ENCODE measurements around the gene DPP10.
"Not testable (repeated sequence)": the region's sequence is repeated elsewhere in the genome, so short reads cannot be mapped to it uniquely, and the experiment has no call there.

Gene DPP10

DNA sequence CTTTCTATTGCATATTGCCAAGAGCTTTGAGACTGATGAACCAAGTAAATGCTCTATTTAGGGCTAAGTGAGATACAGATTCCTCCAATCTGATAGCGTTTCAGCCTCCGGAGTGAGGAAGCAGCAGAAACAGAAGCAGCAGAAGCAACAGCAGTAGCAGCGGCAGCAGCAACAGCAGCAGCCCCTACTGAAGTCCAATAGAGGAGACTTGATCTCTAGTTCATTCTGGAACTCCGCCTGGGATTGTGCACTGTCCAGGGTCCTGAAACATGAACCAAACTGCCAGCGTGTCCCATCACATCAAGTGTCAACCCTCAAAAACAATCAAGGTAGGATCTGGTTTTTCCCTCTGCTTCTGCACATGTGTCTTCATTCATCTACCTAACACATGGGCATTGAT is at the start of gene DPP10:
Gene DPP10, plus strand, starts transcription at position 132 of the 400 bp plus-strand sequence.
- TF ChIP-seq CTCF (conservative IDR thresholded peaks at IDR 0.05; ENCODE audit: control insufficient read depth, insufficient read depth, low read depth, low read length) = no peak
- DNase-seq (ENCODE audit: low read depth) = peak; percentile 0
- no peak within 1 kb of the TSS for H3K4me3 ChIP-seq (ENCODE audit: control insufficient read depth, low read depth, low read length)

DNA sequence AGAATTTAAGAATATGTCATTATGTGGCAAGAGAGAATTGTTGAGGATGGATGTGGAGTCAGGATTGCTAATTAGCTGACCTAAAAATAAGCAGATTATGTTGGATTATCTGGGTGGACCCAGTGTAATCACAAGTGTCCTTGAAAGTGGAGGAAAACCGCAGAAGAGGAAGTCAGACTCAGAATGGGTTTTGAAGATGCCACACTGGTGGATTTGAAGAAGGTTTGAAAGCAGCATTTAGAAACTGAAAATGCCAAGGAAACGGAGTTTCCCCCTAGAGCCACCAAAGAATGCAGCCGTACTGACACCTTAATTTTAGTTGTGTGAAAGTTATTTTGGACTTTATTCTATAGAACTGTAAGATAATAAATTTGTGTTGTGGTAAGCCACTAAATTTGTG is 41.6 kb upstream of the DPP10 start:
- TF ChIP-seq CTCF (conservative IDR thresholded peaks at IDR 0.05; ENCODE audit: control insufficient read depth, insufficient read depth, low read depth, low read length) = no peak
- H3K4me3 ChIP-seq (ENCODE audit: control insufficient read depth, low read depth, low read length) = no peak overlapping the region
- DNase-seq (ENCODE audit: low read depth) = no peak

DNA sequence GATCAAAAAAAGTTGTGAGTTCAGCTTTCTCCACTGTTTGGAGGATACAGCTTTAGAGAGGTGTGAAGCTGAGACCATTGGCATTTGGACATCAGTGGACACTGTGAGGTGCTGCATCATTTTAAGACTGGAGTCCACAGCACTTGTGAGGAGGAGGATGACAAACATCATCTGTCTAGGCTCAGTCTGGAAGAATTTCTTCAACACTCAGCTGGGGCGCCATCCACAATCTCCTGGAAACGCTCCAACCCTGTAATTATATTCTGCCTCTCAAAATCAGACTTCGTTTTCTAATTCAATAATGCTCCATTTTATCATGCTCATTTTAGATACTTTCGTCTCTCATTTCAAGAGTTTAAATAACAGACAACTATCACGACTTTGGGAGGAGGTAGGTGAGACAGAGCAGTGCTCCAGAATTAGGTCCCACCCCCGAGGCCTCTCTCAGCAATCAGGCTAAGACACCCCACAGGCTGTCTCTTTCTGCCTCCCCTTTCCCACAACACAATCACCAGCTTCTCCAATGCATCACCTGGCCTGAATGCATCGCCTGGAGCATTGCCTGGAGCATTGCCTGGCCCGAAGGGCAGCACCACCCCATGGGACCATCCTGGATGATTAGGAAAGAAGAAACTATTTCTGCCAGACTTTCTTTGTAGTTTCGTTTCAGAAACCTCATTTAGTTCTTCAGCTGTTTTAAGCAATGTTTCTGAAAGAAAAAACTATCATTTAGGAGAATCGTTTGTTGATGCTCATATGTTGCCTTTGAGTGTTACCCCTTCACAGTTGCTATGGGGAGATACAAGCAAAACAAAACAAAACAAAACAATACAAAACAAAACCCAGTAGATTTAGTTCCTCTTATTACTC is 37.0 kb upstream of the DPP10 start:
- TF ChIP-seq CTCF (conservative IDR thresholded peaks at IDR 0.05; ENCODE audit: control insufficient read depth, insufficient read depth, low read depth, low read length) = no peak
- no peak for DNase-seq (ENCODE audit: low read depth)
- no peak overlapping the region for H3K4me3 ChIP-seq (ENCODE audit: control insufficient read depth, low read depth, low read length)

- no peak overlapping the region for H3K4me3 ChIP-seq (ENCODE audit: control insufficient read depth, low read depth, low read length)
- TF ChIP-seq CTCF (conservative IDR thresholded peaks at IDR 0.05; ENCODE audit: control insufficient read depth, insufficient read depth, low read depth, low read length) = no peak
- no peak for DNase-seq (ENCODE audit: low read depth)
Observed at GRCh38 chr2:114406347-114406746, 36.1 kb upstream of the DPP10 start.

GRCh38 chr2:114407353-114407752 is 35.1 kb upstream of the DPP10 start:
- DNase-seq (ENCODE audit: low read depth); H3K4me3 ChIP-seq (ENCODE audit: control insufficient read depth, low read depth, low read length): not testable (repeated sequence)

DNA sequence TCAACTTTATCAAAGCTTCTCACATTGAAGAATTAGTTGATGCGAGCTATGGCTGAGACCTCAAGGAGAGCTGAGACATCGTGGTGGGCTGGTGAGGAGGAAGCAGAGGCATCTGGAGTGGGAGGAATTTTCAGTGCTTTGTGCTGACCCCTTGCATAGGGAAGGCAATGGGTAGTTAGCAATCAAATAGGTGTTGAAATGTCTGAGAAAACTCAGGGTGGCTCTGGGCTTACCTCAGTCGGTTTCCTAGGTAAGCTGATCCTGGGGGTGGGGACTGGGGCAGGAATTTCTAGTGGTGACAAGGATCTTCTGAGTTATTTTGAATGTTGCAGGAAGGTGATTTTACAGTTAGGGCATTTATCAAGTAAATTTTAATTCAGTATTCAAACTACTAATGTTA is 20.7 kb upstream of the DPP10 start:
- no peak for TF ChIP-seq CTCF (conservative IDR thresholded peaks at IDR 0.05; ENCODE audit: control insufficient read depth, insufficient read depth, low read depth, low read length)
- H3K4me3 ChIP-seq (ENCODE audit: control insufficient read depth, low read depth, low read length) = no peak overlapping the region
- no peak for DNase-seq (ENCODE audit: low read depth)

GRCh38 chr2:114424699-114425098 is 17.7 kb upstream of the DPP10 start:
- no peak for DNase-seq (ENCODE audit: low read depth)
- TF ChIP-seq CTCF (conservative IDR thresholded peaks at IDR 0.05; ENCODE audit: control insufficient read depth, insufficient read depth, low read depth, low read length) = no peak
- H3K4me3 ChIP-seq (ENCODE audit: control insufficient read depth, low read depth, low read length) = no peak overlapping the region

Measured in fibroblast of mammary gland (primary cell).